HepG2 (cell line): ENCODE measurements around the gene KLHL21. TPM values are rescaled to one million over a fixed set of nuclear protein-coding genes. Genes with fewer than 3 reads are reported as not detected.
A peak's percentile ranks its signal among the peaks of the same experiment; 100 is the strongest.

Experiments used
- FOXJ3 ChIP-seq: sonication (generic); formaldehyde crosslinking; IDR thresholded peaks from 2 replicates; pipeline ENCODE4 v1.4.0; 2020; ENCODE audit warnings: missing genetic modification reagents, mild to moderate bottlenecking, borderline replicate concordance
- FUBP1 ChIP-seq: sonication (generic); formaldehyde crosslinking; IDR thresholded peaks from 2 replicates; pipeline ENCODE4 v1.5.1; 2020; ENCODE audit warnings: missing genetic modification reagents, mild to moderate bottlenecking, borderline replicate concordance
- ONECUT2 ChIP-seq: sonication (generic); formaldehyde crosslinking; IDR thresholded peaks from 2 replicates; pipeline ENCODE4 v1.4.0; 2020; ENCODE audit warnings: missing genetic modification reagents
- PHF21A ChIP-seq: sonication (generic); formaldehyde crosslinking; IDR thresholded peaks from 2 replicates; pipeline ENCODE4 v1.5.0; 2020; ENCODE audit warnings: mild to moderate bottlenecking, missing genetic modification reagents
- POLR2AphosphoS2 ChIP-seq: IDR thresholded peaks from 2 replicates; pipeline ENCODE4 v1.6.1; 2011; ENCODE audit warnings: low read depth, low read length, improper control_type of control experiment
- TARDBP ChIP-seq: sonication (generic); formaldehyde crosslinking; IDR thresholded peaks from 2 replicates; pipeline ENCODE4 v1.8.0; 2022; ENCODE audit warnings: mild to moderate bottlenecking, missing genetic modification reagents
- TCF7 ChIP-seq: sonication (generic); IDR thresholded peaks from 2 replicates; pipeline ENCODE4 v1.6.1; 2016; ENCODE audit warnings: antibody characterized with exemption, low read depth
- UBTF ChIP-seq: sonication (generic); formaldehyde crosslinking; IDR thresholded peaks from 2 replicates; pipeline ENCODE4 v1.4.0; 2020; ENCODE audit warnings: mild to moderate bottlenecking, missing genetic modification reagents
- ZNF10 ChIP-seq: sonication (generic); formaldehyde crosslinking; IDR thresholded peaks from 2 replicates; pipeline ENCODE4 v1.4.0; 2020; ENCODE audit warnings: mild to moderate bottlenecking, low read depth, missing genetic modification reagents, borderline replicate concordance
- ZNF234 ChIP-seq: sonication (generic); formaldehyde crosslinking; conservative IDR thresholded peaks from 2 replicates; pipeline ENCODE4 v1.5.1; 2020; ENCODE audit warnings: mild to moderate bottlenecking, missing genetic modification reagents
- ZNF30 ChIP-seq: sonication (generic); formaldehyde crosslinking; IDR thresholded peaks from 2 replicates; pipeline ENCODE4 v1.5.0; 2020; ENCODE audit warnings: mild to moderate bottlenecking, missing genetic modification reagents
- ZNF333 ChIP-seq: sonication (generic); formaldehyde crosslinking; IDR thresholded peaks from 2 replicates; pipeline ENCODE4 v1.4.0; 2020; ENCODE audit warnings: mild to moderate bottlenecking, missing genetic modification reagents, borderline replicate concordance
- ZNF350 ChIP-seq: sonication (generic); formaldehyde crosslinking; IDR thresholded peaks from 2 replicates; pipeline ENCODE4 v1.4.0; 2020; ENCODE audit warnings: mild to moderate bottlenecking, low read depth, missing genetic modification reagents, borderline replicate concordance
- ZNF414 ChIP-seq: sonication (generic); formaldehyde crosslinking; IDR thresholded peaks from 2 replicates; pipeline ENCODE4 v1.5.0; 2020; ENCODE audit warnings: missing genetic modification reagents
- ZNF451 ChIP-seq: sonication (generic); formaldehyde crosslinking; IDR thresholded peaks from 2 replicates; pipeline ENCODE4 v1.5.0; 2020; ENCODE audit warnings: mild to moderate bottlenecking, missing genetic modification reagents
- ZNF510 ChIP-seq: sonication (generic); formaldehyde crosslinking; IDR thresholded peaks from 2 replicates; pipeline ENCODE4 v1.4.0; 2020; ENCODE audit warnings: low read depth, mild to moderate bottlenecking, missing genetic modification reagents
- ZNF670 ChIP-seq: sonication (generic); formaldehyde crosslinking; IDR thresholded peaks from 2 replicates; pipeline ENCODE4 v1.8.0; 2022; ENCODE audit warnings: mild to moderate bottlenecking, missing genetic modification reagents, borderline replicate concordance
- ZNF704 ChIP-seq: sonication (generic); formaldehyde crosslinking; IDR thresholded peaks from 2 replicates; pipeline ENCODE4 v1.8.1; 2023; ENCODE audit warnings: mild to moderate bottlenecking, inconsistent platforms, moderate library complexity, missing genetic modification reagents, borderline replicate concordance
- polyA plus RNA-seq, 8 experiments: library from polyadenylated mRNA; depleted of rRNA in 3 of 8; stranded (reverse) in 7 of 8; unstranded in 1 of 8; fragments of >200 nt; fragmentation: Illumina TruSeq in 4 of 8; extraction: Trizol in 4 of 8; gene quantifications; 2 replicates each; pipeline versions ENCODE4 v1.2.1 to v1.2.3, GENCODE V29; 2011 to 2016; ENCODE audit warnings: low read depth in 4 of 8, missing spikeins in 1 of 8, mixed read lengths in 1 of 8; ENCODE audit not compliant: insufficient read depth in 1 of 8
- total RNA-seq, 5 experiments: library from RNA; depleted of rRNA; stranded (reverse); fragments of >200 nt; fragmentation: Illumina TruSeq; extraction: Trizol; gene quantifications; 2 replicates each; pipeline ENCODE4 v1.2.3, GENCODE V29; 2016; ENCODE audit warnings: low read depth in 1 of 5

The KLHL21 gene
- total and polyA plus RNA-seq, 2 of the 13 experiments (the other 11 are each of a cell fraction or from before 2014, with no cell fraction given), result 14.8 to 25.0 TPM

- TF ChIP-seq PHF21A (CRISPR knock-in tag), result no peak; the same call in 1 of the 2 replicates
- TF ChIP-seq ZNF333 (CRISPR knock-in tag), result 0 out of 2 replicates have a peak, but pooled peaks have one; percentile 25
- TF ChIP-seq ZNF451 (CRISPR knock-in tag), result 0 out of 2 replicates have a peak, but pooled peaks have one; percentile 33
- no peak; the same call in 1 of the 2 replicates for TF ChIP-seq ZNF670
- TF ChIP-seq ZNF350, result peak; percentile 47; the same call in 1 of the 2 replicates
- TF ChIP-seq TARDBP (CRISPR knock-in tag), result no peak
- TF ChIP-seq ZNF30 (CRISPR knock-in tag), result no peak
- TF ChIP-seq ONECUT2 (CRISPR knock-in tag), result no peak
- TF ChIP-seq FUBP1 (CRISPR knock-in tag), result no peak
- TF ChIP-seq FOXJ3 (CRISPR knock-in tag), result no peak
- TF ChIP-seq ZNF234 (CRISPR knock-in tag), result no peak
- peak; percentile 34 for TF ChIP-seq UBTF (CRISPR knock-in tag)
- TF ChIP-seq POLR2AphosphoS2, result no peak
- no peak for TF ChIP-seq ZNF10 (CRISPR knock-in tag)
- 0 out of 2 replicates have a peak, but pooled peaks have one; percentile 48 for TF ChIP-seq ZNF704 (CRISPR knock-in tag)
- 0 out of 2 replicates have a peak, but pooled peaks have one; percentile 44 for TF ChIP-seq ZNF510
- peak; percentile 73 for TF ChIP-seq ZNF414 (CRISPR knock-in tag)
- no peak for TF ChIP-seq TCF7
Observed at GRCh38 chr1:6579374-6580118, 23.1 kb downstream of the KLHL21 start, which contains the start of gene ZBTB48 (continued).
